ENCODE results near the gene CCDC154. TPM values are rescaled to one million over a fixed set of nuclear protein-coding genes. Genes with fewer than 3 reads are reported as not detected.
A peak's percentile ranks its signal among the peaks of the same experiment; 100 is the strongest.

Gene CCDC154
- total and polyA plus RNA-seq, 9 of the 15 experiments (the other 6 are each of a cell fraction or from before 2014, with no cell fraction given) = 0.15 to 1.4 (median 0.20) TPM; not detected in 5

DNA sequence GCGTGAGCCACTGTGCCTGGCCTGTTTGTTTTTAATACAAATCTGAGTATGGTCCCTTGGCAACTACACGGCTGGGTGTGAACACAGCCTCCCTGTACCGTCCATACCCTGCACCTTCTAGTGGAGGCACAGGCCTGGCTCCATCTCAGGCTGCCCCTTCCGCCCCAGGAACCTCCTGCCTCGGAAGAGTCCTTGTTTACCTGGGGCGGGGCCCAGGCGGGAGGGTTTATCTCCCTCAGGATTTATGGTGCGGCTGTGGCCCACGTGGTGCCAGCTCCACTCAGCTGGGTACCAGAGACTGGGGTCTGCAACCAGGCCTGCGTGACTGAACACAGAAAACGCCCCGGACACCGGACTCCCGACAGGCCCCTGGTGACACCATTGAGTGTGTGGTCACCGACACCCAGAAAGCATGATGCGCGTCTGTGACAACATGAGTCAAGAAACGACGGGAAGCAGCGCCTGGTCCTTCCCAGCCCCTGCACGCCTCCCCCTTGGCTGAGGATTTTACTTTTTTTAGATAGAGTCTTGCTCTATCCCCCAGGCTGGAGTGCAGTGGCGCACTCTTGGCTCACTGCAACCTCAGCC is 48.8 kb downstream of the CCDC154 start:
- ATAC-seq = peak; percentile 23; the same call in 2 of the 3 replicates
- no peaks in the 10 kb centered on the region for H4K20me1 ChIP-seq (replicated peaks; ENCODE audit: control insufficient read depth, insufficient read depth, low read length)
- no peak overlapping the region for H3K4me2 ChIP-seq (ENCODE audit: insufficient read depth, low read length)
- ChIA-PET CTCF (ENCODE audit: low intra/inter-chr PET ratio) (no interaction called here), POLR2A (interaction anchor here (0.8 to 1.7 kb wide), 4 partner anchors 10 to 17 kb away, joined by 3 to 5 read pairs (median 3); no protein-coding TSS in a partner anchor)
- no TSS peak for BruUV-seq (replicated peaks)
- H3K36me3 ChIP-seq (ENCODE audit: control insufficient read depth, insufficient read depth, low read length) = no peaks in the 10 kb centered on the region
- WGBS (ENCODE audit: insufficient coverage, low coverage, missing lambda C conversion rate) = 50% methylated on average over 20 of the region's 22 CpGs
- no peak overlapping the region for H2AFZ ChIP-seq (ENCODE audit: low read depth, low read length)
- H3K9me3 ChIP-seq (replicated peaks; ENCODE audit: control insufficient read depth, insufficient read depth, low read depth, low read length) = no peaks in the 10 kb centered on the region
- H3K9me1 ChIP-seq (ENCODE audit: control insufficient read depth, insufficient read depth, low read length) = no peaks in the 10 kb centered on the region
- no peaks in the 10 kb centered on the region for H3K27me3 ChIP-seq (ENCODE audit: control insufficient read depth in 2 of 2, insufficient read depth in 2 of 2, low read length in 2 of 2)
- H3K27ac ChIP-seq (ENCODE audit: extremely low read depth, low read depth, low read length) = no peak overlapping the region
- peaks cover 0 to 36% of the 10 kb centered on the region in 2 experiments; a peak in 2 of 5 replicates for H3K4me1 ChIP-seq (replicated peaks in 1 of 2; ENCODE audit: control insufficient read depth in 2 of 2, insufficient read depth in 2 of 2, low read length in 2 of 2)
- in situ Hi-C loops (cut with MboI) = no loop called here
- peak in 1 of 4 experiments; percentile 25 for DNase-seq (ENCODE audit: extremely low read depth in 1 of 4, low spot score in 3 of 4)
- H3K4me3 ChIP-seq = no peak overlapping the region
- no peak for FAIRE-seq
- intact Hi-C loops (cut with micrococcal nuclease) = no loop called here
- TF ChIP-seq POLR2G (IDR thresholded peaks at IDR 0.05; ENCODE audit: low read depth, low read length) (peak; percentile 41; the same call in 1 of the 2 replicates), ELK3 (CRISPR knock-in tag; IDR thresholded peaks at IDR 0.05) (no peak), ZBTB33 (CRISPR knock-in tag; IDR thresholded peaks at IDR 0.05) (peak; percentile 64; the same call in 1 of the 2 replicates), CREB1 (IDR thresholded peaks at IDR 0.05) (no peak), CREB1 (CRISPR knock-in tag; IDR thresholded peaks at IDR 0.05) (no peak)
- H3K9ac ChIP-seq (ENCODE audit: insufficient read depth in 1 of 2, low read depth in 2 of 2, low read length in 2 of 2) = no peak overlapping the region; a peak in 1 of 4 replicates
- H3K79me2 ChIP-seq (ENCODE audit: control insufficient read depth, insufficient read depth, low read length) = no peaks in the 10 kb centered on the region
